ENCODE results near the gene MYO10. TPM values are rescaled to one million over a fixed set of nuclear protein-coding genes. Genes with fewer than 3 reads are reported as not detected.
"Not testable (repeated sequence)": the region's sequence is repeated elsewhere in the genome, so short reads cannot be mapped to it uniquely, and the experiment has no call there.

The MYO10 gene
- total and polyA plus RNA-seq, 2 experiments from 2014 or later = 33.7 to 52.4 TPM

DNA sequence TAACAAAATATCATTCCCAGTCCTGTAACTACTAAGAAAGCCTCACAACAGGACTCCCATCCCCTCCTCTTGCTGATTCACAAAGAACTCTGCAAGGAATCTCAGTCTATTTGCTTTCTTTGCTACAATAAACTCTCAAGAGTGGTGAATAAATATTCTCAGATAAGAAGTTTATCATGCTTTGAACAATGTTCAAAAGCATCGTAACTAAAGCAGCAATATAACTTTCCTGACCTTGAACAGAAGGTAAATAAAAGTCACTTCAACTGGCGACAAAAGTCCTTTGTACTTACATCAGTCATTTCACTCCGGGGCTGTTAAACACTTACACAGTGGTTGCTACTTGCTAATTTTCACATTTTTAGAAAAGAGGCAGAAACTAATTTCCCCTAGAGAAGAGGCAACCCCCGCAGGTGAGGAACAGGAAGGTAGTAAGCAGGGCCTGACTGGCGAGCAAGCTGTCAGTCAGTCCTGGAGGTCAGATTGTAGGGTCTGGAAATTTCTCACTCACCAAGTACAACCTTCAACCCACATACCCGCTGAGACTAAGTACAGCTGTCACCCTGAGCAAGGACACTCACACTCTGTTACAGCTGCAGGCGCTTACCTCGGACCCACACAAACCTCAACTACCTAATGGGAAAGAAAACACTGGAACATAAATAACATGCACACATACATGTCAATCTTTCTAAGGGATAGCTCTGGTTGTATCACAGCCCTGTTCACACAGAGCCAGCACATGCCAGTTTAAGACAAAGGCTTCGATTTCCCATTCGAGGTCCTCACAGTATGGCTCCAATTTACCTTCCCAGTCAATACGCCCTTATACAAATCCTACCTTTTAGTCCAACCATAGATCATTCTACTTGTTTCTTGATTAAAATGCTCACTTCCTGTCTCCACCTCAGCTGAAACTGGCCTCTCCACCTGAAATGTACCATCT is 214.7 kb downstream of the MYO10 start:
- H2AFZ ChIP-seq = no peak overlapping the region
- DNase-seq (ENCODE audit: low spot score) = peak; percentile 58
- H4K20me1 ChIP-seq (ENCODE audit: insufficient read depth, poor library complexity, severe bottlenecking) = no peaks in the 10 kb centered on the region
- TF ChIP-seq EZH2 (IDR thresholded peaks at IDR 0.05; ENCODE audit: borderline replicate concordance) (no peak), EZH2phosphoT487 (IDR thresholded peaks at IDR 0.05; ENCODE audit: low read depth, severe bottlenecking, unreplicated experiment) (no peak)
- TF ChIP-seq, protein P1, sequence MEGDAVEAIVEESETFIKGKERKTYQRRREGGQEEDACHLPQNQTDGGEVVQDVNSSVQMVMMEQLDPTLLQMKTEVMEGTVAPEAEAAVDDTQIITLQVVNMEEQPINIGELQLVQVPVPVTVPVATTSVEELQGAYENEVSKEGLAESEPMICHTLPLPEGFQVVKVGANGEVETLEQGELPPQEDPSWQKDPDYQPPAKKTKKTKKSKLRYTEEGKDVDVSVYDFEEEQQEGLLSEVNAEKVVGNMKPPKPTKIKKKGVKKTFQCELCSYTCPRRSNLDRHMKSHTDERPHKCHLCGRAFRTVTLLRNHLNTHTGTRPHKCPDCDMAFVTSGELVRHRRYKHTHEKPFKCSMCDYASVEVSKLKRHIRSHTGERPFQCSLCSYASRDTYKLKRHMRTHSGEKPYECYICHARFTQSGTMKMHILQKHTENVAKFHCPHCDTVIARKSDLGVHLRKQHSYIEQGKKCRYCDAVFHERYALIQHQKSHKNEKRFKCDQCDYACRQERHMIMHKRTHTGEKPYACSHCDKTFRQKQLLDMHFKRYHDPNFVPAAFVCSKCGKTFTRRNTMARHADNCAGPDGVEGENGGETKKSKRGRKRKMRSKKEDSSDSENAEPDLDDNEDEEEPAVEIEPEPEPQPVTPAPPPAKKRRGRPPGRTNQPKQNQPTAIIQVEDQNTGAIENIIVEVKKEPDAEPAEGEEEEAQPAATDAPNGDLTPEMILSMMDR (IDR thresholded peaks at IDR 0.05; ENCODE audit: poor library complexity) = no peak
- H3K36me3 ChIP-seq (replicated peaks; ENCODE audit: insufficient read depth, low read depth) = no peaks in the 10 kb centered on the region
- H3K79me2 ChIP-seq = peaks cover 49% of the 10 kb centered on the region
- H3K4me1 ChIP-seq (ENCODE audit: insufficient read depth) = peaks cover 4% of the 10 kb centered on the region
- H3K27me3 ChIP-seq = no peaks in the 10 kb centered on the region
- H3K4me3 ChIP-seq = no peak overlapping the region
- WGBS (ENCODE audit: low lambda C conversion rate, missing lambda C conversion rate) = 49% methylated on average over 11 of the region's 11 CpGs
- H3K4me2 ChIP-seq = peak overlapping the region; percentile 58
- H3K27ac ChIP-seq = peak overlapping the region; percentile 25
- H3K9me3 ChIP-seq (ENCODE audit: low read depth) = no peaks in the 10 kb centered on the region
- H3K9me2 ChIP-seq (replicated peaks; ENCODE audit: insufficient read depth) = no peaks in the 10 kb centered on the region

- H3K79me2 ChIP-seq = peaks cover 46% of the 10 kb centered on the region
- H3K9me3 ChIP-seq (ENCODE audit: low read depth); H3K4me3 ChIP-seq; H3K27me3 ChIP-seq; DNase-seq (ENCODE audit: low spot score); H3K9me2 ChIP-seq (replicated peaks; ENCODE audit: insufficient read depth); H3K27ac ChIP-seq; H2AFZ ChIP-seq; H3K4me2 ChIP-seq; H3K36me3 ChIP-seq (replicated peaks; ENCODE audit: insufficient read depth, low read depth); H4K20me1 ChIP-seq (ENCODE audit: insufficient read depth, poor library complexity, severe bottlenecking): not testable (repeated sequence)
- 97% methylated on average over 20 of the region's 23 CpGs for WGBS (ENCODE audit: low lambda C conversion rate, missing lambda C conversion rate)
- peaks cover 16% of the 10 kb centered on the region for H3K4me1 ChIP-seq (ENCODE audit: insufficient read depth)
Measured at GRCh38 chr5:16718036-16718435, 218.1 kb downstream of the MYO10 start.

GRCh38 chr5:16713386-16713928 is 222.6 kb downstream of the MYO10 start:
- Histone ChIP-seq H3K79me2 (peaks cover 62% of the 10 kb centered on the region), H3K4me1 (ENCODE audit: insufficient read depth) (peaks cover 18% of the 10 kb centered on the region), H3K9me3 (ENCODE audit: low read depth) (no peaks in the 10 kb centered on the region), H3K4me3 (no peak overlapping the region), H3K9me2 (replicated peaks; ENCODE audit: insufficient read depth) (no peaks in the 10 kb centered on the region), H4K20me1 (ENCODE audit: insufficient read depth, poor library complexity, severe bottlenecking) (no peaks in the 10 kb centered on the region), H3K27ac (no peak overlapping the region), H3K27me3 (no peaks in the 10 kb centered on the region), H2AFZ (no peak overlapping the region), H3K4me2 (peak overlapping the region; percentile 70), H3K36me3 (replicated peaks; ENCODE audit: insufficient read depth, low read depth) (peaks cover 3% of the 10 kb centered on the region)
- TF ChIP-seq, protein P1 (IDR thresholded peaks at IDR 0.05; ENCODE audit: poor library complexity) = no peak
- no peak for TF ChIP-seq EZH2phosphoT487 (IDR thresholded peaks at IDR 0.05; ENCODE audit: low read depth, severe bottlenecking, unreplicated experiment)
- no peak for TF ChIP-seq EZH2 (IDR thresholded peaks at IDR 0.05; ENCODE audit: borderline replicate concordance)
- WGBS (ENCODE audit: low lambda C conversion rate, missing lambda C conversion rate) = 16% methylated on average over 14 of the region's 14 CpGs
- DNase-seq (ENCODE audit: low spot score) = no peak

- peaks cover 18% of the 10 kb centered on the region for H3K4me1 ChIP-seq (ENCODE audit: insufficient read depth)
- H4K20me1 ChIP-seq (ENCODE audit: insufficient read depth, poor library complexity, severe bottlenecking) = no peaks in the 10 kb centered on the region
- no peak overlapping the region for H3K4me3 ChIP-seq
- no peak overlapping the region for H3K4me2 ChIP-seq
- DNase-seq (ENCODE audit: low spot score) = no peak
- no peak overlapping the region for H2AFZ ChIP-seq
- peaks cover 3% of the 10 kb centered on the region for H3K36me3 ChIP-seq (replicated peaks; ENCODE audit: insufficient read depth, low read depth)
- H3K27me3 ChIP-seq = no peaks in the 10 kb centered on the region
- H3K79me2 ChIP-seq = peaks cover 62% of the 10 kb centered on the region
- WGBS (ENCODE audit: low lambda C conversion rate, missing lambda C conversion rate) = 63% methylated on average over 2 of the region's 2 CpGs
- no peak overlapping the region for H3K27ac ChIP-seq
- no peak for TF ChIP-seq EZH2 (IDR thresholded peaks at IDR 0.05; ENCODE audit: borderline replicate concordance)
- TF ChIP-seq, protein P1 (IDR thresholded peaks at IDR 0.05; ENCODE audit: poor library complexity) = no peak
- no peak for TF ChIP-seq EZH2phosphoT487 (IDR thresholded peaks at IDR 0.05; ENCODE audit: low read depth, severe bottlenecking, unreplicated experiment)
- no peaks in the 10 kb centered on the region for H3K9me2 ChIP-seq (replicated peaks; ENCODE audit: insufficient read depth)
- H3K9me3 ChIP-seq (ENCODE audit: low read depth) = no peaks in the 10 kb centered on the region
Measured at GRCh38 chr5:16712620-16713019, 223.5 kb downstream of the MYO10 start.
